GM12892 (cell line): ENCODE results near the gene REC114.

ENCODE experiments used
- POLR2A ChIP-seq: IDR thresholded peaks from 2 replicates; pipeline ENCODE4 v1.6.1; 2011; ENCODE audit warnings: low read depth, low read length, control low read depth
- POLR2AphosphoS5 ChIP-seq: IDR thresholded peaks from 2 replicates; pipeline ENCODE4 v1.6.1; 2011; ENCODE audit warnings: low read depth, low read length, control low read depth

GRCh38 chr15:73467758-73468157 is 24.8 kb downstream of the REC114 start:
- TF ChIP-seq POLR2AphosphoS5 (no peak), POLR2A (no peak)
